Stimulated activated CD4-positive, alpha-beta T cell treated with anti-CD3 and anti-CD28 coated beads, Interleukin-2, amount 100 ng/mL, for 24 hours (primary cell): ENCODE data around the gene SLCO3A1.
"Not testable (repeated sequence)": the region's sequence is repeated elsewhere in the genome, so short reads cannot be mapped to it uniquely, and the experiment has no call there.

ENCODE experiments used
- DNase-seq, 2 donors: peaks; one replicate each; pipeline ENCODE4 v3.0.0-alpha.2; 2020

The SLCO3A1 gene

DNA sequence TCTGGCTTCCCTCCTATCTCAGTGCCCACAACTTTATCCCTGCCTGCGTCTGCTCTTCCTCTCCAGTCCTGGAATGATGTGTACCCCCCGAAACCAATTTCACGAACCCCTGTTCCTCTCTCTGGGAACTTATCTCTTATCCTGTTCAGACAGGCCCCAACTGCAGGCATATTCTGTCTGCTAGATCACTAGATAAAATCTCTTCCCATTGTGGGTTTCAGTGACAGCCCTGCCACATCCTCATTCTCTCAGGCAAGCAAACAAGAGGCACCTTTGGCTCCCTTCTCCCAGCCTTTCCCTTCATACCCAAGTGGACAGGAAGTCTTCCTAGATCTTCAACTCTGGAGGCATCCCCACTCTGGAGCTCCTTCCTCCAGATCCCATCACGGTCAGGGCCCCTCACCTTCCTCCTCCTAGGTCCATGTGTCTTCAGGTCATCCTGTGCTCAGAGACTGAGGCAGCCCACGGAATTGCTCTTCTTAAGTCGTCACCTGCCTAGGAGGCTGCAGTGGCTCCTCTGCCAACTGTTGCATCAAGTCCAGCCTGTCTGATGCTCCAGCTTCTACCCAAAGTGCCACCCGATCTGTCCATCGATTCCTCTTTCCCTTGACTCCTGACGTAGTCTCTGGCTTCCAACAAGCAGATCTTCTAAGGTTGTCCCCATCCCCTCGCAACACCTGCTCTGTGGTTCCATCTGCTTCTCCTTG lies 190.8 kb downstream of the SLCO3A1 start:
- DNase-seq = no peak

DNA sequence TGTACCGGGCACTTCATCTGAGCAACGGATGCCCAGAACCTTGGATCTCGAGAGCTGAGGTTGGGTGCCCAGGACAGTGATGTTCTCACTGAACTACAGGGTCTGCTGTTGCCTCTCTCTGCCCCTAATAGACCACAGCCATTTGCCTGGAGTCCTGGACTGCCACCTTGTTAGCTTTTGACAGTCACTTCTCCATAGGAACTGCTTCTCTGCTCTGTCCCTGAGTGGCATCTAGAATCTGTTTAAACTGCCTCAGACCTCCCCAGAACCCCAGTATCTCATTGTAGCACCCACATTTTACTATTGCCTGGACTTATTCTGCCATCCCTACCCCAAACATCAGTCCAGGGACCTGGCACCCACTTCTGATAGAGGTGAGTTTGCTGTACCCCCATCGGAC lies 194.4 kb downstream of the SLCO3A1 start:
- no peak for DNase-seq

DNA sequence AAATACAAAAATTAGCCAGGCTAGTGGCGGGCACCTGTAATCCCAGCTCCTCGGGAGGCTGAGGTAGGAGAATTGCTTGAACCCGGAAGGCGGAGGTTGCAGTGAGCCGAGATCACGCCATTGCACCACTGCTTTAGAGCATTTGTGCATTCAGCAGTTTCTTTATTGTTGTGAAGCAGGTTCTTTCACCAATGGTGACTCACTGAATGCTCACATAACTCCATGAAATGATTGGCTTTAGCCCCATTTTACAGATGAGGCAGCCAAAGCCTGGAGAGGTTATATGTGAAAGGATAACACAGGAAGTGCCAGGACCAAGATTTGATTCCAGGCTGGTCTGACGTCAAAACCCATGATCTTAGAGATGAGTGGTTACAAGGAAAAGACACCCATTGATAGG lies 195.2 kb downstream of the SLCO3A1 start:
- no peak for DNase-seq

DNA sequence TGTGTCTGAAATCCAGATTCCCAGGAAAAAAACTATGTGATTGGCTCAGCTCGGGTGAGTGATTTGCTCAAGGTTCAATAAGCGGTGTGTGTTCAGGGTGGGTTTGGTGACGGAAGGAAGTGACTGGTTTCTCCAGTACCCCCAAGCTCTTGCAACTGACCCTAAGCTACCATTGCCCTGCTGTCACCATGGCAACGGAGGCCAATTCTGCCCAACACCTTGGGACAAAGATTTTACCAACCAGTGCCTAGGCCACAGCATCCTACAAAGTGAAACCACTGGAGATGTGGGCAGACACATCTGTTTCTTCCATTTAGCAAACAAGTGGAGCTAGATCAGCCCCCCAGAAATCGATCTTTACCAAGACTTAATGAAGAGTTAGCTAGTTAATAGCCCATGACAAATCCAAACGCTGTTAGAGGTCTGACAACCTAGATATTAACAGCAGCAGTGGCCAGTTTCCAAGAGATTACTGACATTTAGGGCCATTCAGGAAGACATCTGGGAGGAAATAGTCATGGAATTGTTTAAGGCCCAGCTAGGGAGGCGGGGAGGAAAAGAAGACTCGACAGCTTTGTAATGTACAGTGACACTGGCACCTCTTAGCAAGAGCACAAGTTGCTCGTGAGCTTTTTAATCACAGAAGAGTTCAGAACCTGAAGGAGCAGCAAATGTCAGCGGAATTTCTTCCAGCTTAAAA lies 195.9 kb downstream of the SLCO3A1 start:
- no peak for DNase-seq

DNA sequence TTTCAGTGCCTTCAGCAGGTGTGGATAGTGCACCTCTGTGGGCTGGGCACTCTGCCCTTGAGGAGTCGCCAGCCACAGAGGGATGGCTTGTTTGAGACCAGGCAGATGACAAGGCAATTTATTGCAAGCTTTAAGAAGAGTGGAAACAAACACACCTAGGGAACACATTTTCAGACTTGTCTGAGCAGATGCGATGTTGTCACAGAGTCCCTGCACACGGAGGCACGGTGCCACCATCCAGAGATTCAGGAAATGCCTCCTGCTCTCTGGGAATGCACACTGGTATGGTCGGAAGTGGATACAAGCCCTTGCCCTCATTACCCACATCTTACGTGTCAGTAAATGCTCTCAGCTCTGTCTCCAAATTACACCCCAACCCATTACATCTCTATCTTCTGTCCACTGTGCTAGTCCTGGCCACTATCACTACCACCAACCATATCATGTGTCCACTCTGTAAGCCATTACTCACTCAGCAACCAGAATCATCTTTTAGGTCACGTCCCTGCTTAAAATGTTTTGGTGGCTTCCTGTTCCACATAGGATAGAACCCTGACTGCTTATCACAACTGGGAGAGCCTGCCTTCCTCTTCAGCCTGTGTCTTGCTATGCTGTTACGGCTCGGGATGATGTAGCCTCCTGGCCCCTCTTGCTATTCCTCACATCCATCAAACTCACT lies 196.9 kb downstream of the SLCO3A1 start:
- DNase-seq = no peak

DNA sequence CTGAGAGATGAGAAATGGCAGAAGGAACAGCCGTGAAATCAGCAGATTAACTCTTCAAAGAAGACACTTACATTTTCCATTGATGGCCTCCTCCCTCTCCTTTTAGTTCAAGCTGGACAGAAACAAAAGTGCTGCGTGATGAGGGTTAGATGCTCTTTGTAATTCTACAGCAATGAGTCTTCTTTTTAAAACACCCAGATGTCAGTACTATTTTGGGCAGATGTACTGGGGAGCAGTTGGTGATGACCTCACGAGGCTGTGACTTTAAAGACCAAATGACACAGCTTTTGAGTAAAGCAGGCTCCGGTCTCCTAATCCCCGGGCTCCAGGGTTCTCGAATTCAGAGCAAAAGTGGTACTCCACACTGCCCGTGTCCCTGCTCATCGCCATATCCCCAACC lies 198.2 kb downstream of the SLCO3A1 start:
- DNase-seq = no peak

DNA sequence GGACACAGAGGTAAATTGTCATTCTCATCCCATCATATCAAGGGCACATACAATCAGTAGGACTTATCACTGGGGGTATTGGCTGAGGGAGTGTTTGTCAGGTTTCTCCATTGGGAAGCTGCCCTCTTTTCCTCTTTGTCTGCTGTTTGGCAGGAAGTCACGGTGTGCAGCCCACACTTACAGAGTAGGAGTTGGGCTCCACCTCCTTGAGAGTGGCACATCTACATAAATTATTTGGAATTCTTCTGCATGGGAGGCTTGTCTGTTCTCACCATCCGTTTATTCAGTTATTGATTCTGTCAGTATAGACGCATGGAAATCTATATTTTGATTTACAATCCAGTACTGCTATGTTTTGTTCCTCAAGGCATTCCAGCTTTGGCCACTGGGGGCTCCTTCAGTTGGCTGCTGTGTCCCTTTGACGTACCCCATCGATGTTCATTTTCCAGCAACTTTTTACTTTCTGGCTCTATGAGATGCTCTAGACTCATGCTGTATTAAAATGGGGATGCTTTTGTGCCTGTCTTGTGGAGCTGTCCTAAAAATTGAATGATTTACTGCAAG lies 200.3 kb downstream of the SLCO3A1 start:
- no peak for DNase-seq

DNA sequence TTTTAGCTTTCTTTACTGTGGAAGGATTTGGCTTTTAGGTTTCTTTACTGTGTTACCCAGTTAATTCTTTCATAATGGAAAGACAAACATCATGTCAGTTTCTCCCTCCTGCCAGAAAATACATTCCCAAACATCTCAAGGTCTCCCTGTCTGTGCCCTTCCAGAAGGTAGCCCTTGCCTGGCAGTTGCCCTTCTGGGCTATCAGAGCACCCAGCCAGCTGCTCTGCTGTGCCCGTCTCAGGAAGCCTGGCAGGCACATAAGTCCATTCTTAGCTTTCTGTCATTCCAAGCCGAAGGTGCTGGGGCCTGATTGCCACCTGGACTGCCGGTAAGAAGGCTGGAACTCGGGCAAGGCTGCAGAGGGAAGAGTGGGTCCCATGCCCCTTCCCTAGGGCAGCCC lies 203.4 kb downstream of the SLCO3A1 start:
- no peak for DNase-seq

DNA sequence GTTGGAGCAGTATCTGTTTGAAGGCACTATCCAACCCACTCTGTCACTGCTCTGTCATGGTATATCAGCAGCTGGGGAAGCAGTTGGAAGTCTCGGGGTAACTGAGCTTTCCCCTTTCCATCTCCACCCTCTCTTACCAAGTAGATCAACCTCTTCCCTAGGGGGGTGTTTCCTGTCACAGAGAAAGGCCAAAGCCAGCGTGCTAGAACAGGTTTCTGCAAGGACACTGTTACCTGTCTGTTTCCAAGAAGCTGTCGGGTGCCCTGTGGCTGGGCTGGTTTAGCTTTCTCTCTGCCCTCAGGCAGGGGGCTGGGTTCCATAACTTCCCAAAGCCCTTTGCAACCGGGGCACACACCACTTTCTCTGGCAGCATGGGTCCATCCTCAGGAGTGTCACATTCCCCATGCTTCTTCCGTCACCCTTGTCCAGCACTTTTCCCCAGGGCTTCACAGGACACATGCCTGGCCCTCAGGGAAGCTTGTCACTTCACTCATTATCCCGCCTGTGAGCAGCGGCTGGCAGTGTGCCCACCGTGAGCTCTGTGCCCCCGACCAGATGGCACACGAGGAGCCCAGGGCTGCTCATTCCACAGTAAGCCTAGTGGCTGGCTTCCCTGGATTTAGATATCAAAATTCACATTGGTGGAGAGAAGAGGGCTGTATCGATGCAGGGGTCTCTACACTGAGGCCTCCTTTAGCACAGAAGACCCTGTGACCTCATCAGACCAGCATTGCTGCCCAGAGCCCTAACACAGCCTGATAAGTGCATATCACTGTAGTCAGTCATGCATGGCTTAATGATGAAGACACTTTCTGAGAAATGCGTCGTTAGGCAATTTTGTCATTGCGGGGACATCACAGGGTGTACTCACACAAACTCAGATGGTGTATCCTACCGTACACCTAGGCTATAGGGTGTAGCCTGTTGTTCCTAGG lies 205.8 kb downstream of the SLCO3A1 start:
- DNase-seq = no peak

DNA sequence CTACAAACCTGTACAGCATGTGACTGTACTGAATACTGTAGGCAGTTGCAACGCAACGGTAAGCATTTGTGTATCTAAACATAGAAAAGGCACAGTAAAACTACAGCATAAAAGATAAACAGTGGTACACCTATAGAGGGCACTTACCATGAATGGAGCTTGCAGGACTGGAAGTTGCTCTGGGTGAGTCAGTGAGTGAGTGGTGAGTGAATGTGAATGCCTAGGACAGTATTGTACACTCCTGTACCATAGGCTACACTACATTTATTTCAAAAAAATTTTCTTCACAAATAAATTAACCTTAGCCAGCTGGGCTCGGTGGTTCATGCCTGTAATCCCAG lies 206.4 kb downstream of the SLCO3A1 start:
- DNase-seq = not testable (repeated sequence)

DNA sequence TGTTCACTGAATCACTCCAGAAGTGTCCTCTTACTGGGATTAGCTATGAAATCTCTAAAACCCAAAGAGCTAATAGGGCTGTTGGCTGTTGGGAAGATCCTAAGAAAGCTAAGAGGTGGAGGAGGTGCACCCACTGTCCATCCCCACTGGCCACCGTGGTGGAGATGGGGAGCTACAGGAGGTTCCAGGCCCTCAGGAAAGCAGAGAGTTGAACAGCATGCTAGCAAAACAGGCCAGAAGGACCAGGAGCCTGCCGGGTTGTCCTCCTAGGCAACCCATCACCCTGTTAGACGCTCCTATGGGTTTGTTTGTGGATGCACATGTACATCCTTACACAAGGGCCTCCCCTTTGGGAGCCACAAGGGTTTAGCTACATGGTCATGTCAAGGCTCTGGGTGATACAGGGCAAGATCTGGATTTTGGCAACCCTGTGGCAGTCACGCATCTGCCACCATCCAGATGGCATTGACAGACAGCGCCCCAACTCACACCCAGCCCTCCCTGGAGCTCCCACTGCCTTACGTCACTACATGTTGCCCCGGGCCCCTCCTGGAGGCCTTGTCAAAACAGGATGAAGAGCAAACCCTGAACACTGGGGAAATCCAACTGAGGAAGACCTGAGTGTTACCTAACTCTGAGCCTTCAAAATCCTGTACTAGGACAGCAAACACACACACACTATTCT lies 208.1 kb downstream of the SLCO3A1 start:
- no peak for DNase-seq

DNA sequence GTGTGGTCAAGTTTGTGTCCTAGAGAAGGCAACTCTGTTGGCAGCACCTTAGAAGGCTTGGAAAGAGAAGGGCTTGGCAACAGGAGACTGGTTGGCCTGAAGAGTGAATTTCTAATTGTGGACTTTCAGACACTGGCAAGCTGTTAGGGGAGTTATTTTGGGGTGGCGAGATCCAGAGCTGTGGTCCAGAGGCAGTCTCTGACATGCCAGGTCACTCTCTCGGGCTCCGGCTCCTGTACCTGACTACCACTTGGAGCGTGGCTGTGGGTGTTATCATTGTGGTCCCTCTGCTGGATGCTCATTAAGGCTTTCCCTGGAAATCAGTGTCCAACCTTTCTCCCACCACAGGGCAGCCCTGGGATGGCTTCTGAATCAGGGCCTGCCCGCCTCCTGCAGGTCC lies 209.0 kb downstream of the SLCO3A1 start:
- DNase-seq = no peak

DNA sequence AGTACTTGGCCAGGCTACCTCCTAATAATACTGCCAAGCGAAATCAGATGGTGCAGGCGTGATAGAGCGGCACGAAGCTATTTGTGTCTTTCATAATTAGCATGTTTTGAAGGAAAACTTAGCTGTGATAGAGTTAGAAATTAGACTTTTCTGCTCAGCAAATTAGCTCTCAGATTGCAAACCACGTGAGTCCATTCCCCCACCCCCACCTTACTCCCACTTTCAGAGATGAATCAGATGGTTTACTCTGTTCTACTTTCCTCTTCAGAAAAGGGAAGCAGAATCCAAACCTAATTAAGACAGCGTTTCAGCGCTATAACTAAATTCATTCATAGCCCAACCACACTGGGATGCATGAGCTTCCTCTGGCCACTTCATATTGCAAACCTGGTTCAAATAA lies 214.6 kb downstream of the SLCO3A1 start:
- DNase-seq = no peak

DNA sequence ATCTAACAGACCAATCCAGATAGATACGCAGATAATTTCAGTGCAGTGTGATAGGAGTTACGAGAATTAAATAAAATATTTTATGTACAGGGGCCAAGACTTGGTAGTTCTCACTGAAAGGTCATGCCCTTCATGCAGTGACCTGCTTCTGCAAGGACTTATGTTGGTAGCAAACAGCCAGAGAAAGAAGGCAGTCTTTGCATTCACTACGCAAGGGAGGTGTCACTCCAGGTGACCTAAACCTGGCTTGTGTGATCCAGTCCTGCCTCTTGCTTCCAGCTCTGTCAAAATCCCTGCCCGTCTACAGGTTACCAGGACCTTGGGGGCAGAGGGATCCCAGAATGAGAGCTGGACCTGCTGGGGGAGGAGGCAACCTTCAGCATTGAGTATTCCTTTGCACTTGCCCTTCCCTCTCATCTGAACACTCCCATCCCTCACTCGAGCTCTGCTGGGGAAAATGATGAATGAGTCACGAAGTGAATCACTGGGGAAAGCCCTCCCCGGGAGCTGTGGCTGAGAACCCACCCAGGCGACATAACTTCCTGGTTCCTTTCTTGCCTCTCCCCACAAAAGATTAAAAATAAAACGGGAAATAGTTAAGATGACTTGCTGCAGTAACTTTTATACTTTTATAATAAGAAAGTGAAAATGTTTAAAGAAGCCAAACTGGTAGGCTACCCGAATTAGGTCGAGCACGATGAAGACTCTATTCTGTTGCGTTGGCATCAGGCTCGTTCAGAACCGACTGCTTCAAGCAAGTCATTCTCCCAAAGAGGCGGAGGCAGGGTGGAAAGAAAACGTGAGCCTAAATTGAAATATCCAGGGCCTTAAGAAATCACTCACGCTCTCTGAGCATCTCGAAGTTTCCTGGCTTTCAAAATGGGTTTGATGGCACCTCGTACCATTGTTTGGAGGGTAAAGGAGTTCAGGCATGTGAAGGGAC lies 216.1 kb downstream of the SLCO3A1 start:
- DNase-seq = peak; percentile 52 to 60

DNA sequence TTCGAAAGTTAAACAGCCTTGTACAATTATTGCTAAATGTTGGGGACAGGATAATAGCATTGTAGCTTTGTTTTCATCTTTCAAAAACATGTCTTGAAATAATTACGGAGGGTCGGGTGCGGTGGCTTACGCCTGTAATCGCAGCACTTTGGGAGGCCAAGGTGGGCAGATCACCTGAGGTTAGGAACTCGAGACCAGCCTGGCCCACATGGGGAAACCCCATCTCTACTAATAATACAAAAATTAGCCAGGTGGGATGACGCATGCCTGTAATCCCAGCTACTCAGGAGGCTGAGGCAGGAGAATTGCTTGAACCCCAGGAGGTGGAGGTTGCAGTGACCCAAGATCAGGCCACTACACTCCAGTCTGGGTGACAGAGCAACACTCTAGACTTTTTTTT lies 216.7 kb downstream of the SLCO3A1 start:
- not testable (repeated sequence) for DNase-seq

DNA sequence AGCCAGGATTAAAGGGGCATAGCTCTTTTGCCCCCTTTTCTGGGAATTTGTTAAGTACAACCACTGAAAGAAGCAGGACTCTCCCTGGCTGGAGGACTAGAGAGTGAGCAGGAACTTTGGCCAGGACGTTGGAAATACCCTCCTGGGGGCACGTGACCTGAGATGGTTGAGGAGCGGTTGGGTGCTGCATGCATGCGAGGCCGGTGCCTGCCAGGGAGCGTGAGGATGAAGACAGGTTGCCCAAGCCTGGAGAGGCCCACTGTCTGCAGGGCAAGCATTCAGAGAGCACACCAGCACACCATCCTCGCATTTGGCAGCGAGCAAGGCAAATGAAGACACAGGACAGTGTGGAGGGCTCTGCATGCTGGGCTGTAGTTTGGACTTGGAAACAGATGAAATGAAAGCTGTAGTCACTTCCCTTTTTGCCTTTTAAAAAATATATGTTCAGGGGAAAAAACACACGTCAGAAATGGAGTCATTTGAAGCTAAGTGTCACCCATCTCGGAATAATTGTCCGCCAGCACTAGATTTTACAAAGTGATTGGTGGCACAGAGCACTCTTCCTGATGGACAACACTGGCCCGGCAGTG lies 217.6 kb downstream of the SLCO3A1 start:
- DNase-seq = no peak

DNA sequence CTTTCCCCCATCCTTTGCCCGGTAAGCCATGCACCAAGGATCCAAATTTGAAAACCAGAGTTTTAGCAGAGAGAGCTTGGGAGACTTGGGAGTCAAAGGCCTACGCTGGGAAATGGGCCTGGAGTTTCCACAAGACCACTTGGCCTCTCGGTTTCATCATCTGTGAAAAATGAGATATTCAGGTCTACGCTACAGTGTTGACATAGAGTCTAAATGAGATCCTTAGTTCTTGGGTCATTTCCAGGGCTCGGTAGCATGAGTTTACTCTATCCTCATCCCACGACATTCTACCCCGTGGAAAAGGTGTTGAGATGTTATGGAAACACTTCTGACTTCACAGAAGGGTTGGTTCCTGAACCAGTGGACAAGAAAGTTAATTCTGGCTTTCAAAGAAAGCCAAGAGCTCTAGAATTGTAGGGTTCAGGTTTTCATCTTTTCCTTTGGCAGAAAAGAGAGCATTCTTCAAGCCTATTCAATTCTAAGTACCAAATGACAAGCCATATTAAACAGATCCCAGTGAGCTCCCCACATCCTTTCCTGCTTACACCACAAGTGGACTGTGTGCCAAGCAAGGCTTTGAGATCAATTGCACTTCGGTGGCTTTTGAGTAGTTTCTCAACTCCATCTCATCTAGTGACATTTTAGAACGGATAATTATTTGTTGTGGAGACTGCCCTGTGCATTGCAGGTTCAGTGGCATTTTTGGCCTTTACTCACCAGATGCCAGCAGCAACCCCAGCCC lies 219.7 kb downstream of the SLCO3A1 start:
- DNase-seq = no peak

DNA sequence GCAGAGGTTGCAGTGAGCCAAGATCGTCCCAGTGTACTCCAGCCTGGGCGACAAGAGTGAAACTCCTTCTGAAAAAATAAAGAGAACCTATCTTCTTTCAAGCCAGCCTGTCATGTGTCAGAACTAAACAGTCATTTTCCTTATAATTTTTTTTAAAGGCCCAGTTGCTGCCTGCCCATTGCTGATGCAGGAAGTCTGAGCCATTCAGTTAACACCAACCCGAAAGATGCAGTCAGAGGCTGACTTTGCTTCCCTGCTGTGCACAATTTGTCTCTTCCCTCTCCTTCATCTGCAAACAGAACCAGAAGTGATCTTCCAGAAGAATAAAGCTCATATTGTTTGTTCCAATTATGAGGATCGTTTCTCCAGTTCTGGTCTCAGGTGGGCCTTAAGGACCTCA lies 220.6 kb downstream of the SLCO3A1 start:
- no peak for DNase-seq

DNA sequence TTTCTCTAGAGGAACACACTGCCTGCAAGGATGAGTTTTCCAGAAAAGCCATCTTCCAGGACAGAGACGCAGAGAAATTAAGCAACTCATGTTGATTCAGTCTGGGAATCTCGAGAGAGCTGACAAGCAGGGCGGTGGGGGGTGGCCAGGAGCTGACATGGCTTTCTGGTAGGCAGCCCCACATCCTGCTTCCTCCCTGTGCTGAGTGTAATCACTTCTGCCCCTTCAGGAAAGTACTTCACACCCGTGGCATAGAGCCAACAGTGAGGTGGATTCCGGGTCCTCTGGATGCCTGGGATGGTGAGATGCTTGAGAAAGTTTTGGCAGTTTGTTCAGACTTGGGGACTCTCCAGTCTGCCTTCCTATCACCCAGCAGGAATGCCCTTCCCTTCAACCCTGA lies 221.1 kb downstream of the SLCO3A1 start:
- DNase-seq = peak in 1 of 2 donors; percentile 24

DNA sequence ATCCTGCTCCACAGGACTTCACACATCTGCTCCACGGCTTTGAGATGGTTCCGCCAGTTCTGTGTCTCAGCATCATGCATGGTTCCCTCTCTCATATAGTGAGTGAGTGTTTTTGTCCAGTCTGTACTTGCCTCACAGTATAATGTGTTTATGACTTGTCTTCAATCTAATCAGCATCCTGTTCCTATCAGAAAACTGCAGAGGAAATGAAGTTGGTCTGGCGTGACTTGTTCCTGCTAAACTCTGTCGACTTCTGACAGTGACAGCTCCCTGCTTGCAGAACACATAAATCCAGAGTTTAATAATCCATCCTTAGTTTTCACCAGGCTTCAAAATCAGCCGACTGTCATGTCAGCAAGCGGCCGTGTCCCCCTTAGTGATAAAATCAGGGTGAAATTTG lies 222.3 kb downstream of the SLCO3A1 start:
- DNase-seq = no peak
